Femur (tissue), 1 donor: ENCODE measurements around the gene MCCD1.

ENCODE experiments used
- DNase-seq: peaks from one replicate; pipeline ENCODE4 v3.0.0-alpha.2; 2017

The MCCD1 gene

GRCh38 chr6:31544676-31545075, 15.9 kb downstream of the MCCD1 start:
- DNase-seq = no peak

- no peak for DNase-seq
Measured at GRCh38 chr6:31545291-31545690, 16.5 kb downstream of the MCCD1 start.

GRCh38 chr6:31546339-31546957, 17.7 kb downstream of the MCCD1 start, which contains the start of gene ATP6V1G2:
Gene ATP6V1G2, minus strand, starts transcription at chr6:31546608. Its CDS starts 49 bp downstream, at chr6:31546559.
- peak; percentile 93 for DNase-seq

GRCh38 chr6:31546958-31547726, 18.4 kb downstream of the MCCD1 start, which contains the start of gene NFKBIL1:
Gene NFKBIL1, plus strand, starts transcription at chr6:31547608. Its CDS starts 87 bp downstream, at chr6:31547695.
- peak; percentile 98 for DNase-seq

GRCh38 chr6:31547727-31548543, 19.2 kb downstream of the MCCD1 start:
- no peak for DNase-seq

- DNase-seq = no peak
Measured at GRCh38 chr6:31548544-31548873, 19.7 kb downstream of the MCCD1 start.

- DNase-seq = peak; percentile 59
Measured at GRCh38 chr6:31551371-31551770, 22.6 kb downstream of the MCCD1 start.

GRCh38 chr6:31556307-31556706, 27.5 kb downstream of the MCCD1 start:
- DNase-seq = no peak

- DNase-seq = no peak
Measured at GRCh38 chr6:31557443-31558317, 28.9 kb downstream of the MCCD1 start.

- no peak for DNase-seq
Measured at GRCh38 chr6:31558318-31558625, 29.5 kb downstream of the MCCD1 start.

GRCh38 chr6:31558631-31559500, 30.1 kb downstream of the MCCD1 start:
- DNase-seq = no peak

- no peak for DNase-seq
Measured at GRCh38 chr6:31559606-31559957, 30.8 kb downstream of the MCCD1 start.

GRCh38 chr6:31559958-31560696, 31.4 kb downstream of the MCCD1 start:
- DNase-seq = peak; percentile 63

GRCh38 chr6:31560697-31561058, 31.9 kb downstream of the MCCD1 start:
- DNase-seq = no peak

- DNase-seq = no peak
Measured at GRCh38 chr6:31567531-31568370, 39.0 kb downstream of the MCCD1 start.

GRCh38 chr6:31568537-31568961, 39.8 kb downstream of the MCCD1 start:
- no peak for DNase-seq

GRCh38 chr6:31569861-31570536, 41.2 kb downstream of the MCCD1 start:
- no peak for DNase-seq

- DNase-seq = no peak
Measured at GRCh38 chr6:31572041-31572911, 43.5 kb downstream of the MCCD1 start, which contains the start of gene LTA. Gene LTA, plus strand, starts transcription at chr6:31572289. Its CDS starts 454 bp downstream, at chr6:31572743.
